ENCODE results near the gene IQSEC3. TPM values are rescaled to one million over a fixed set of nuclear protein-coding genes. Genes with fewer than 3 reads are reported as not detected.
"Not testable (repeated sequence)": the region's sequence is repeated elsewhere in the genome, so short reads cannot be mapped to it uniquely, and the experiment has no call there.

Gene IQSEC3
- total and polyA plus RNA-seq, 7 experiments from 2014 or later, result 0.36 to 5.5 (median 1.7) TPM; not detected in 1

GRCh38 chr12:22190-22529, 44.4 kb upstream of the IQSEC3 start:
- peaks cover 9 to 24% (median 18%) of the 10 kb centered on the region in 7 donors for H3K4me1 Mint-ChIP-seq
- no peaks in the 10 kb centered on the region for H3K27me3 Mint-ChIP-seq
- Histone ChIP-seq H3K36me3 (ENCODE audit: control insufficient read depth in 2 of 3, insufficient read depth in 3 of 3, low read length in 3 of 3) (peaks cover 0 to 25% (median 0%) of the 10 kb centered on the region in 3 experiments), H3K4me1 (ENCODE audit: control insufficient read depth in 2 of 2, insufficient read depth in 2 of 2, low read length in 2 of 2) (peaks cover 0 to 3% of the 10 kb centered on the region in 2 donors), H3K4me3 (ENCODE audit: low read length) (no peak overlapping the region), H3K27me3 (ENCODE audit: control insufficient read depth in 2 of 2, insufficient read depth in 2 of 2, low read length in 2 of 2) (no peaks in the 10 kb centered on the region), H3K27ac (ENCODE audit: low read depth, low read length) (no peak overlapping the region), H3K9me3 (ENCODE audit: control insufficient read depth in 2 of 3, low read length in 3 of 3) (no peaks in the 10 kb centered on the region)
- peak overlapping the region in 1 of 10 donors; percentile 54 for H3K4me3 Mint-ChIP-seq
- intact Hi-C loops (cut with micrococcal nuclease), result no loop called here
- peaks cover 6 to 23% (median 9%) of the 10 kb centered on the region in 5 donors for H3K36me3 Mint-ChIP-seq
- H3K9me3 Mint-ChIP-seq, result peaks cover 0 to 2% (median 0%) of the 10 kb centered on the region in 11 donors
- H3K27ac Mint-ChIP-seq, result peak overlapping the region in 8 of 9 donors; percentile 2 to 81 (median 44)
- ChIA-PET POLR2A (no interaction called here), CTCF (no interaction called here)
- ATAC-seq (no peak), DNase-seq (no peak)

DNA sequence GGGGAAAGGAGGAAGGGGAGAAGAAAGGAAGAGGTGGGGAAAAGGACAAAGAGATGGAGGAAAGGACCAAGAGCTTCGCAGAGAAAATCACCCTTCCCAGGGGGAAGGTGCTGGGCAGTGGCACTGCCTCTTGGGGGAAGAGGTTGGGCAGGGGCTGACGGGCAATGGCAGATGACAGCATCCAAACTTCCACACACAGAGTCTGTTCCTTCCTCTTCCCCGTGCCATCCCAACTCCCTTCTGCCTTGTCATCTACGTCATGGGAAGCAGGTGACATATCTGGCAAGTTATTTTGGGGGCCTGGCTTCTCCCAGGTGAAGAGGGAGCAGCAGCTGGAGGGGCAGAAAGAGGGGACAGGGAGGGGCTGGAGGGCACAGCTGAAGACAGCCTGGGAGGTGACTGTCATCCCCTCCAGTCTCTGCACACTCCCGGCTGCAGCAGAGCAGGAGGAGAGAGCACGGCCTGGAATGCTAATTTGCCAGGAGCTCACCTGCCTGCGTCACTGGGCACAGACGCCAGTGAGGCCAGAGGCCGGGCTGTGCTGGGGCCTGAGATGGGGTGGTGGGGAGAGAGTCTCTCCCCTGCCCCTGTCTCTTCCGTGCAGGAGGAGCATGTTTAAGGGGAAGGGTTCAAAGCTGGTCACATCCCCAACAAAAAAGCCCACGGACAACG, 43.9 kb upstream of the IQSEC3 start:
- CTCF ChIA-PET, result no interaction called here
- peak overlapping the region in 8 of 9 donors; percentile 2 to 81 (median 51) for H3K27ac Mint-ChIP-seq
- Histone ChIP-seq H3K9me3 (ENCODE audit: control insufficient read depth in 2 of 3, low read length in 3 of 3) (no peaks in the 10 kb centered on the region), H3K27ac (ENCODE audit: low read depth, low read length) (no peak overlapping the region), H3K27me3 (ENCODE audit: control insufficient read depth in 2 of 2, insufficient read depth in 2 of 2, low read length in 2 of 2) (no peaks in the 10 kb centered on the region), H3K4me1 (ENCODE audit: control insufficient read depth in 2 of 2, insufficient read depth in 2 of 2, low read length in 2 of 2) (peaks cover 0 to 3% of the 10 kb centered on the region in 2 donors), H3K4me3 (ENCODE audit: low read length) (no peak overlapping the region), H3K36me3 (ENCODE audit: control insufficient read depth in 2 of 3, insufficient read depth in 3 of 3, low read length in 3 of 3) (peaks cover 0 to 25% (median 0%) of the 10 kb centered on the region in 3 experiments)
- intact Hi-C loops (cut with micrococcal nuclease), result no loop called here
- ATAC-seq (no peak), DNase-seq (no peak)
- peak overlapping the region in 1 of 10 donors; percentile 54 for H3K4me3 Mint-ChIP-seq
- peaks cover 6 to 23% (median 9%) of the 10 kb centered on the region in 5 donors for H3K36me3 Mint-ChIP-seq
- POLR2A ChIA-PET, result no interaction called here
- H3K9me3 Mint-ChIP-seq, result peaks cover 0 to 2% (median 0%) of the 10 kb centered on the region in 11 donors
- H3K4me1 Mint-ChIP-seq, result peaks cover 9 to 24% (median 18%) of the 10 kb centered on the region in 7 donors
- H3K27me3 Mint-ChIP-seq, result no peaks in the 10 kb centered on the region

GRCh38 chr12:27904-28303, 38.7 kb upstream of the IQSEC3 start:
- DNase-seq; H3K27ac Mint-ChIP-seq; ATAC-seq; H3K36me3 Mint-ChIP-seq; H3K27ac ChIP-seq (ENCODE audit: low read depth, low read length); H3K4me1 ChIP-seq (ENCODE audit: control insufficient read depth in 2 of 2, insufficient read depth in 2 of 2, low read length in 2 of 2); H3K27me3 Mint-ChIP-seq; H3K4me3 ChIP-seq (ENCODE audit: low read length); H3K36me3 ChIP-seq (ENCODE audit: control insufficient read depth in 2 of 3, insufficient read depth in 3 of 3, low read length in 3 of 3); CTCF ChIA-PET; H3K4me1 Mint-ChIP-seq; H3K27me3 ChIP-seq (ENCODE audit: control insufficient read depth in 2 of 2, insufficient read depth in 2 of 2, low read length in 2 of 2); H3K4me3 Mint-ChIP-seq; H3K9me3 Mint-ChIP-seq; intact Hi-C loops (cut with micrococcal nuclease); H3K9me3 ChIP-seq (ENCODE audit: control insufficient read depth in 2 of 3, low read length in 3 of 3); POLR2A ChIA-PET: not testable (repeated sequence)

DNA sequence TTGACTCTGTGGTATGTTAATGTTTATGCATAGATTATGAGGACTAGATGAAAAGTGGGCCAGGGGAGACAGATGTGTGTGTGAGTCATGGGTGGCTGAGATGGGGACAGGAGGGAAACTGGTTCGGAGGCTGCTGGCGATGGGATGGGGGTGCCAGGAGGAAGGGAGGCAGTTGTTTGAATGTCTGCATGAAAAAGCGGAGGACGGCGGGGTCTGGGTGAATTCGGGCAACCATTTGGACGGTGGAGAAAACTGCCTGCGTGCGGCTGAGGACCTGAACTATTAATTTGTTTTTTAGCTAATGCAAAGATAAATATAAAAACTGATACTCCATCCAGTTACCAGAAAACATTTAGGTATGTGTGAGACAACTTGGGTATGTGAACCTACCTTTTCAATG, 27.8 kb upstream of the IQSEC3 start:
- H3K27me3 ChIP-seq (ENCODE audit: control insufficient read depth in 2 of 2, insufficient read depth in 2 of 2, low read length in 2 of 2); H3K27ac Mint-ChIP-seq; H3K4me3 ChIP-seq (ENCODE audit: low read length); H3K4me1 Mint-ChIP-seq; H3K4me3 Mint-ChIP-seq; H3K27ac ChIP-seq (ENCODE audit: low read depth, low read length); H3K36me3 ChIP-seq (ENCODE audit: control insufficient read depth in 2 of 3, insufficient read depth in 3 of 3, low read length in 3 of 3); H3K4me1 ChIP-seq (ENCODE audit: control insufficient read depth in 2 of 2, insufficient read depth in 2 of 2, low read length in 2 of 2); H3K9me3 Mint-ChIP-seq; H3K9me3 ChIP-seq (ENCODE audit: control insufficient read depth in 2 of 3, low read length in 3 of 3); intact Hi-C loops (cut with micrococcal nuclease); H3K27me3 Mint-ChIP-seq; H3K36me3 Mint-ChIP-seq; DNase-seq; POLR2A ChIA-PET; CTCF ChIA-PET; ATAC-seq: not testable (repeated sequence)

GRCh38 chr12:39555-40265, 26.9 kb upstream of the IQSEC3 start:
- H3K9me3 ChIP-seq (ENCODE audit: control insufficient read depth in 2 of 3, low read length in 3 of 3); POLR2A ChIA-PET; H3K27ac ChIP-seq (ENCODE audit: low read depth, low read length); H3K4me3 ChIP-seq (ENCODE audit: low read length); DNase-seq; H3K4me1 ChIP-seq (ENCODE audit: control insufficient read depth in 2 of 2, insufficient read depth in 2 of 2, low read length in 2 of 2); H3K27me3 ChIP-seq (ENCODE audit: control insufficient read depth in 2 of 2, insufficient read depth in 2 of 2, low read length in 2 of 2); H3K4me1 Mint-ChIP-seq; ATAC-seq; intact Hi-C loops (cut with micrococcal nuclease); H3K27ac Mint-ChIP-seq; CTCF ChIA-PET; H3K9me3 Mint-ChIP-seq; H3K4me3 Mint-ChIP-seq; H3K27me3 Mint-ChIP-seq; H3K36me3 Mint-ChIP-seq; H3K36me3 ChIP-seq (ENCODE audit: control insufficient read depth in 2 of 3, insufficient read depth in 3 of 3, low read length in 3 of 3): not testable (repeated sequence)

DNA sequence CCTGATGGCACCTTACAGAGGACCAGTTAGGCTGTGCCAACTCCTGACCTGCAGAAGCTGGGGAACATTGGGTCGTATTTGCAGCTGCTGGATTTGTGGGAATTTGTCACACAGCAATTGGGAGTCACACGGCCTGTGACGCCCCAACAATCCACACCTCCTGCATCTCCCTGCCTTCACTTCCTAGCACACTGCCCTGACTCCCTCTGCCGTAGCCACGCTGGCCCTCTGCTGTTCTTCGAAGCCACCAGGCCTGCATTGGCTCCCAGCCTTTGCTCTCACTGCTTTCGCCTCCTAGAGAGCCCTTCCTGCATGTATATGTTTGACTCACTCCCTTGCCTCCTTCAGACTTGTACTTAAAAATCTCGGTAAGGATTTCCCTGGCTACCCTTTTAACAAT, 22.2 kb upstream of the IQSEC3 start:
- H3K27me3 ChIP-seq (ENCODE audit: control insufficient read depth in 2 of 2, insufficient read depth in 2 of 2, low read length in 2 of 2); H3K27ac ChIP-seq (ENCODE audit: low read depth, low read length); H3K27ac Mint-ChIP-seq; DNase-seq; H3K4me1 Mint-ChIP-seq; ATAC-seq; H3K36me3 ChIP-seq (ENCODE audit: control insufficient read depth in 2 of 3, insufficient read depth in 3 of 3, low read length in 3 of 3); H3K4me3 ChIP-seq (ENCODE audit: low read length); H3K4me3 Mint-ChIP-seq; H3K4me1 ChIP-seq (ENCODE audit: control insufficient read depth in 2 of 2, insufficient read depth in 2 of 2, low read length in 2 of 2); H3K9me3 Mint-ChIP-seq; H3K36me3 Mint-ChIP-seq; POLR2A ChIA-PET; CTCF ChIA-PET; H3K9me3 ChIP-seq (ENCODE audit: control insufficient read depth in 2 of 3, low read length in 3 of 3); intact Hi-C loops (cut with micrococcal nuclease): not testable (repeated sequence)
- H3K27me3 Mint-ChIP-seq, result peaks cover 5 to 36% (median 33%) of the 10 kb centered on the region in 5 donors

Measured in naive thymus-derived CD4-positive, alpha-beta T cell (primary cell).